Measurements from ENCODE around the gene OVCH2.

- no peak for TF ChIP-seq ZFX (IDR thresholded peaks at IDR 0.05)
- TF ChIP-seq, protein P1, sequence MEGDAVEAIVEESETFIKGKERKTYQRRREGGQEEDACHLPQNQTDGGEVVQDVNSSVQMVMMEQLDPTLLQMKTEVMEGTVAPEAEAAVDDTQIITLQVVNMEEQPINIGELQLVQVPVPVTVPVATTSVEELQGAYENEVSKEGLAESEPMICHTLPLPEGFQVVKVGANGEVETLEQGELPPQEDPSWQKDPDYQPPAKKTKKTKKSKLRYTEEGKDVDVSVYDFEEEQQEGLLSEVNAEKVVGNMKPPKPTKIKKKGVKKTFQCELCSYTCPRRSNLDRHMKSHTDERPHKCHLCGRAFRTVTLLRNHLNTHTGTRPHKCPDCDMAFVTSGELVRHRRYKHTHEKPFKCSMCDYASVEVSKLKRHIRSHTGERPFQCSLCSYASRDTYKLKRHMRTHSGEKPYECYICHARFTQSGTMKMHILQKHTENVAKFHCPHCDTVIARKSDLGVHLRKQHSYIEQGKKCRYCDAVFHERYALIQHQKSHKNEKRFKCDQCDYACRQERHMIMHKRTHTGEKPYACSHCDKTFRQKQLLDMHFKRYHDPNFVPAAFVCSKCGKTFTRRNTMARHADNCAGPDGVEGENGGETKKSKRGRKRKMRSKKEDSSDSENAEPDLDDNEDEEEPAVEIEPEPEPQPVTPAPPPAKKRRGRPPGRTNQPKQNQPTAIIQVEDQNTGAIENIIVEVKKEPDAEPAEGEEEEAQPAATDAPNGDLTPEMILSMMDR (conservative IDR thresholded peaks at IDR 0.05): no peak
Measured at GRCh38 chr11:7645206-7645605, 61.1 kb downstream of the OVCH2 start.
